GM23338 (cell line): Measurements from ENCODE around the gene TMEM132A. TPM values are rescaled to one million over a fixed set of nuclear protein-coding genes. Genes with fewer than 3 reads are reported as not detected.
A peak's percentile ranks its signal among the peaks of the same experiment; 100 is the strongest.

Experiments used
- ATAC-seq: fragments of 200-7000 bp; cut with Tn5 transposase; 3 replicates; pipeline ENCODE4 v1.9.1; 2020
- DNase-seq: peaks from one replicate; pipeline ENCODE4 v3.0.0-alpha.2; 2015; ENCODE audit warnings: low spot score
- H2AFZ ChIP-seq: fragments of 200-600 bp; sonication (generic); 2 replicates; pipeline ENCODE4 v1.8.0; 2016; ENCODE audit warnings: antibody characterized with exemption, mild to moderate bottlenecking, moderate library complexity
- H3F3A ChIP-seq: fragments of 200-600 bp; sonication (generic); replicated peaks from 2 replicates; pipeline ENCODE4 v1.8.0; 2017; ENCODE audit warnings: antibody characterized with exemption, mixed run types, low read depth
- H3K27ac ChIP-seq: fragments of 200-600 bp; sonication (generic); 2 replicates; pipeline ENCODE4 v1.6.1; 2016; ENCODE audit warnings: low read depth
- H3K27me3 ChIP-seq: fragments of 200-600 bp; sonication (generic); 2 replicates; pipeline ENCODE4 v1.8.0; 2016; ENCODE audit warnings: mild to moderate bottlenecking, mixed run types, moderate library complexity; ENCODE audit not compliant: insufficient read depth
- H3K36me3 ChIP-seq: fragments of 200-600 bp; sonication (generic); 2 replicates; pipeline ENCODE4 v1.8.0; 2016; ENCODE audit warnings: mild to moderate bottlenecking; ENCODE audit not compliant: insufficient read depth
- H3K4me1 ChIP-seq: fragments of 200-600 bp; sonication (generic); 2 replicates; pipeline ENCODE4 v1.8.0; 2016; ENCODE audit warnings: mild to moderate bottlenecking, moderate library complexity; ENCODE audit not compliant: insufficient read depth
- H3K4me2 ChIP-seq: fragments of 200-600 bp; sonication (generic); 2 replicates; pipeline ENCODE4 v1.7.1; 2017; ENCODE audit warnings: mixed run types
- H3K4me3 ChIP-seq: fragments of 200-600 bp; sonication (generic); 2 replicates; pipeline ENCODE4 v1.6.1; 2016; ENCODE audit warnings: mixed run types
- H3K79me2 ChIP-seq: fragments of 200-600 bp; sonication (generic); replicated peaks from 2 replicates; pipeline ENCODE4 v1.8.0; 2017; ENCODE audit warnings: mild to moderate bottlenecking; ENCODE audit not compliant: insufficient read depth
- H3K9me2 ChIP-seq: fragments of 200-600 bp; sonication (generic); 2 replicates; pipeline ENCODE4 v1.8.0; 2017; ENCODE audit not compliant: insufficient read depth
- H4K20me1 ChIP-seq: fragments of 200-600 bp; sonication (generic); replicated peaks from 2 replicates; pipeline ENCODE4 v1.8.0; 2017; ENCODE audit warnings: mild to moderate bottlenecking; ENCODE audit not compliant: insufficient read depth
- H3K27ac Mint-ChIP-seq: 2 replicates; pipeline ENCODE4 v1.8.0; 2020; ENCODE audit warnings: inconsistent platforms, mild to moderate bottlenecking, moderate library complexity, mixed read lengths
- H3K27me3 Mint-ChIP-seq: 3 replicates; pipeline ENCODE4 v1.8.0; 2022; ENCODE audit warnings: low read depth, mild to moderate bottlenecking, moderate library complexity, mixed read lengths, inconsistent platforms; ENCODE audit not compliant: insufficient read depth, poor library complexity
- H3K36me3 Mint-ChIP-seq: 3 replicates; pipeline ENCODE4 v1.8.0; 2021; ENCODE audit warnings: low read depth, mild to moderate bottlenecking, inconsistent platforms, moderate library complexity, mixed read lengths
- H3K4me1 Mint-ChIP-seq: 3 replicates; pipeline ENCODE4 v1.8.0; 2020; ENCODE audit warnings: mild to moderate bottlenecking, inconsistent platforms, mixed read lengths
- H3K4me3 Mint-ChIP-seq: 3 replicates; pipeline ENCODE4 v1.8.0; 2021; ENCODE audit warnings: moderate library complexity, mild to moderate bottlenecking, inconsistent platforms, mixed read lengths
- H3K9me3 Mint-ChIP-seq: 3 replicates; pipeline ENCODE4 v1.8.0; 2020; ENCODE audit warnings: moderate library complexity, mild to moderate bottlenecking, inconsistent platforms, mixed read lengths
- EZH2 ChIP-seq: fragments of 200-600 bp; sonication (generic); IDR thresholded peaks from one replicate; pipeline ENCODE4 v1.8.0; 2017; ENCODE audit warnings: antibody characterized with exemption, mild to moderate bottlenecking, low read depth; ENCODE audit not compliant: unreplicated experiment
- EZH2phosphoT487 ChIP-seq: fragments of 200-600 bp; sonication (generic); IDR thresholded peaks from one replicate; pipeline ENCODE4 v1.8.1; 2018; ENCODE audit warnings: antibody characterized with exemption; ENCODE audit not compliant: unreplicated experiment
- STAT1 ChIP-seq: IDR thresholded peaks from one replicate; pipeline ENCODE4 v1.6.1; 2016; ENCODE audit warnings: antibody characterized with exemption; ENCODE audit not compliant: unreplicated experiment
- polyA plus RNA-seq: library from polyadenylated mRNA; unstranded; fragments of >200 nt; fragmentation: Nextera tagmentation; extraction: Ambion mirVana; gene quantifications from 2 replicates; pipeline ENCODE4 v1.2.1, GENCODE V29; 2016
- total RNA-seq: library from RNA; depleted of rRNA; stranded (reverse); fragments of >200 nt; shearing (Covaris generic); gene quantifications from 2 replicates; pipeline ENCODE4 v1.2.3, GENCODE V29; 2014
- TF ChIP-seq, protein P1 (sequence below): IDR thresholded peaks from one replicate; pipeline ENCODE4 v1.6.1; 2018; ENCODE audit warnings: antibody characterized with exemption; ENCODE audit not compliant: unreplicated experiment
- TF ChIP-seq, protein P2 (sequence below): fragments of 250-450 bp; sonication (Bioruptor Pico); IDR thresholded peaks from 2 replicates; pipeline ENCODE4 v1.5.0; 2020; ENCODE audit warnings: mild to moderate bottlenecking, moderate library complexity

Gene TMEM132A
- total and polyA plus RNA-seq, 2 experiments from 2014 or later: 36.2 to 96.6 TPM

DNA sequence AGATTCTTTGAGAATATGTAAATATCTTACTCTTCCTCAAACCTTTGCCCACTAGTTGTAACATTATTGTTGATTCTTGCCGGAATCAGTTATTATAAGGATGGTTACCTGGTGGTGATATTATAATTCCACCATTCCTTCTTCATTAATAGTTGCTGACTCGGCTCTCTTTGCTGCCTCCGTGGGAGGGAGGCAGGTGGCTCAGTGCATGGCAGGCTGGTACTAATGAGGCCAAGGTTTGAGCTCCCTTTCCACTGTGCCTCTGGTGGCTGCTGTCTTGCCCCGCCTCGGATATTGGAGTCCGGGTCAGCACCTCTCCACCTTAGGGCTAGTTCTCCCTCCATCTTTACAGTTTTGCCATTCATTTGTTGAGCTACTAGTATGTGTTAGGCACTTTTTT lies 59.9 kb downstream of the TMEM132A start:
- Mint-ChIP-seq H3K9me3 (no peaks in the 10 kb centered on the region), H3K4me1 (no peaks in the 10 kb centered on the region), H3K4me3 (no peak overlapping the region), H3K27ac (no peak overlapping the region), H3K27me3 (peaks cover 5% of the 10 kb centered on the region), H3K36me3 (no peaks in the 10 kb centered on the region)
- Histone ChIP-seq H3K4me2 (no peak overlapping the region), H3K27ac (no peak overlapping the region), H3K36me3 (no peaks in the 10 kb centered on the region), H3K4me3 (no peak overlapping the region), H2AFZ (no peak overlapping the region), H4K20me1 (no peaks in the 10 kb centered on the region), H3F3A (no peaks in the 10 kb centered on the region), H3K4me1 (no peaks in the 10 kb centered on the region), H3K9me2 (no peaks in the 10 kb centered on the region), H3K79me2 (no peaks in the 10 kb centered on the region), H3K27me3 (no peaks in the 10 kb centered on the region)
- DNase-seq: no peak
- ATAC-seq: no peak
- TF ChIP-seq, protein P1, sequence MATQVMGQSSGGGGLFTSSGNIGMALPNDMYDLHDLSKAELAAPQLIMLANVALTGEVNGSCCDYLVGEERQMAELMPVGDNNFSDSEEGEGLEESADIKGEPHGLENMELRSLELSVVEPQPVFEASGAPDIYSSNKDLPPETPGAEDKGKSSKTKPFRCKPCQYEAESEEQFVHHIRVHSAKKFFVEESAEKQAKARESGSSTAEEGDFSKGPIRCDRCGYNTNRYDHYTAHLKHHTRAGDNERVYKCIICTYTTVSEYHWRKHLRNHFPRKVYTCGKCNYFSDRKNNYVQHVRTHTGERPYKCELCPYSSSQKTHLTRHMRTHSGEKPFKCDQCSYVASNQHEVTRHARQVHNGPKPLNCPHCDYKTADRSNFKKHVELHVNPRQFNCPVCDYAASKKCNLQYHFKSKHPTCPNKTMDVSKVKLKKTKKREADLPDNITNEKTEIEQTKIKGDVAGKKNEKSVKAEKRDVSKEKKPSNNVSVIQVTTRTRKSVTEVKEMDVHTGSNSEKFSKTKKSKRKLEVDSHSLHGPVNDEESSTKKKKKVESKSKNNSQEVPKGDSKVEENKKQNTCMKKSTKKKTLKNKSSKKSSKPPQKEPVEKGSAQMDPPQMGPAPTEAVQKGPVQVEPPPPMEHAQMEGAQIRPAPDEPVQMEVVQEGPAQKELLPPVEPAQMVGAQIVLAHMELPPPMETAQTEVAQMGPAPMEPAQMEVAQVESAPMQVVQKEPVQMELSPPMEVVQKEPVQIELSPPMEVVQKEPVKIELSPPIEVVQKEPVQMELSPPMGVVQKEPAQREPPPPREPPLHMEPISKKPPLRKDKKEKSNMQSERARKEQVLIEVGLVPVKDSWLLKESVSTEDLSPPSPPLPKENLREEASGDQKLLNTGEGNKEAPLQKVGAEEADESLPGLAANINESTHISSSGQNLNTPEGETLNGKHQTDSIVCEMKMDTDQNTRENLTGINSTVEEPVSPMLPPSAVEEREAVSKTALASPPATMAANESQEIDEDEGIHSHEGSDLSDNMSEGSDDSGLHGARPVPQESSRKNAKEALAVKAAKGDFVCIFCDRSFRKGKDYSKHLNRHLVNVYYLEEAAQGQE: no peak

DNA sequence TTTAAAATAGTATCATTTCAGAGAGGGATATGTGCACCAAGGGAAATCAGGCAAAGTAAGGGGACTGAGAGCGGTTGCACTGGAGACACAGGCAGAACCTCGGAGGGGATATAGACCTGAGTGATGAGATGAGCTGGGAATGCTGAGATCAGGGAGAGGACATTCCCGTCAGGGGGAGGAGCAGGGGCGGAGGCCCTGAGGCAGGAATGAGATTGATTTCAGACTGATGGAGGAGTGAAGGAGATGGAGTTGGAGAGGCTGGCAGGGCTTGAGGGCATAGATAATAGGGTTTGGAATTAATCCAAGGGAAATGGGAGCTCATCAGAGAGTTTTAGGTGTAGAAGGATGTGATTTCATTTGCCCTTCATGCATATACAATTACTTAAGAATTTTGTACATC lies 60.4 kb downstream of the TMEM132A start:
- Histone ChIP-seq H3K9me2 (no peaks in the 10 kb centered on the region), H3K36me3 (no peaks in the 10 kb centered on the region), H3K4me1 (no peaks in the 10 kb centered on the region), H4K20me1 (no peaks in the 10 kb centered on the region), H3K4me3 (no peak overlapping the region), H3F3A (no peaks in the 10 kb centered on the region), H3K79me2 (no peaks in the 10 kb centered on the region), H2AFZ (no peak overlapping the region), H3K27me3 (no peaks in the 10 kb centered on the region), H3K27ac (no peak overlapping the region), H3K4me2 (no peak overlapping the region)
- Mint-ChIP-seq H3K27me3 (peaks cover 5% of the 10 kb centered on the region), H3K4me3 (no peak overlapping the region), H3K36me3 (no peaks in the 10 kb centered on the region), H3K27ac (no peak overlapping the region), H3K4me1 (no peaks in the 10 kb centered on the region), H3K9me3 (no peaks in the 10 kb centered on the region)
- no peak for DNase-seq
- peak; percentile 35; the same call in 2 of the 3 replicates for ATAC-seq
- TF ChIP-seq, protein P2, sequence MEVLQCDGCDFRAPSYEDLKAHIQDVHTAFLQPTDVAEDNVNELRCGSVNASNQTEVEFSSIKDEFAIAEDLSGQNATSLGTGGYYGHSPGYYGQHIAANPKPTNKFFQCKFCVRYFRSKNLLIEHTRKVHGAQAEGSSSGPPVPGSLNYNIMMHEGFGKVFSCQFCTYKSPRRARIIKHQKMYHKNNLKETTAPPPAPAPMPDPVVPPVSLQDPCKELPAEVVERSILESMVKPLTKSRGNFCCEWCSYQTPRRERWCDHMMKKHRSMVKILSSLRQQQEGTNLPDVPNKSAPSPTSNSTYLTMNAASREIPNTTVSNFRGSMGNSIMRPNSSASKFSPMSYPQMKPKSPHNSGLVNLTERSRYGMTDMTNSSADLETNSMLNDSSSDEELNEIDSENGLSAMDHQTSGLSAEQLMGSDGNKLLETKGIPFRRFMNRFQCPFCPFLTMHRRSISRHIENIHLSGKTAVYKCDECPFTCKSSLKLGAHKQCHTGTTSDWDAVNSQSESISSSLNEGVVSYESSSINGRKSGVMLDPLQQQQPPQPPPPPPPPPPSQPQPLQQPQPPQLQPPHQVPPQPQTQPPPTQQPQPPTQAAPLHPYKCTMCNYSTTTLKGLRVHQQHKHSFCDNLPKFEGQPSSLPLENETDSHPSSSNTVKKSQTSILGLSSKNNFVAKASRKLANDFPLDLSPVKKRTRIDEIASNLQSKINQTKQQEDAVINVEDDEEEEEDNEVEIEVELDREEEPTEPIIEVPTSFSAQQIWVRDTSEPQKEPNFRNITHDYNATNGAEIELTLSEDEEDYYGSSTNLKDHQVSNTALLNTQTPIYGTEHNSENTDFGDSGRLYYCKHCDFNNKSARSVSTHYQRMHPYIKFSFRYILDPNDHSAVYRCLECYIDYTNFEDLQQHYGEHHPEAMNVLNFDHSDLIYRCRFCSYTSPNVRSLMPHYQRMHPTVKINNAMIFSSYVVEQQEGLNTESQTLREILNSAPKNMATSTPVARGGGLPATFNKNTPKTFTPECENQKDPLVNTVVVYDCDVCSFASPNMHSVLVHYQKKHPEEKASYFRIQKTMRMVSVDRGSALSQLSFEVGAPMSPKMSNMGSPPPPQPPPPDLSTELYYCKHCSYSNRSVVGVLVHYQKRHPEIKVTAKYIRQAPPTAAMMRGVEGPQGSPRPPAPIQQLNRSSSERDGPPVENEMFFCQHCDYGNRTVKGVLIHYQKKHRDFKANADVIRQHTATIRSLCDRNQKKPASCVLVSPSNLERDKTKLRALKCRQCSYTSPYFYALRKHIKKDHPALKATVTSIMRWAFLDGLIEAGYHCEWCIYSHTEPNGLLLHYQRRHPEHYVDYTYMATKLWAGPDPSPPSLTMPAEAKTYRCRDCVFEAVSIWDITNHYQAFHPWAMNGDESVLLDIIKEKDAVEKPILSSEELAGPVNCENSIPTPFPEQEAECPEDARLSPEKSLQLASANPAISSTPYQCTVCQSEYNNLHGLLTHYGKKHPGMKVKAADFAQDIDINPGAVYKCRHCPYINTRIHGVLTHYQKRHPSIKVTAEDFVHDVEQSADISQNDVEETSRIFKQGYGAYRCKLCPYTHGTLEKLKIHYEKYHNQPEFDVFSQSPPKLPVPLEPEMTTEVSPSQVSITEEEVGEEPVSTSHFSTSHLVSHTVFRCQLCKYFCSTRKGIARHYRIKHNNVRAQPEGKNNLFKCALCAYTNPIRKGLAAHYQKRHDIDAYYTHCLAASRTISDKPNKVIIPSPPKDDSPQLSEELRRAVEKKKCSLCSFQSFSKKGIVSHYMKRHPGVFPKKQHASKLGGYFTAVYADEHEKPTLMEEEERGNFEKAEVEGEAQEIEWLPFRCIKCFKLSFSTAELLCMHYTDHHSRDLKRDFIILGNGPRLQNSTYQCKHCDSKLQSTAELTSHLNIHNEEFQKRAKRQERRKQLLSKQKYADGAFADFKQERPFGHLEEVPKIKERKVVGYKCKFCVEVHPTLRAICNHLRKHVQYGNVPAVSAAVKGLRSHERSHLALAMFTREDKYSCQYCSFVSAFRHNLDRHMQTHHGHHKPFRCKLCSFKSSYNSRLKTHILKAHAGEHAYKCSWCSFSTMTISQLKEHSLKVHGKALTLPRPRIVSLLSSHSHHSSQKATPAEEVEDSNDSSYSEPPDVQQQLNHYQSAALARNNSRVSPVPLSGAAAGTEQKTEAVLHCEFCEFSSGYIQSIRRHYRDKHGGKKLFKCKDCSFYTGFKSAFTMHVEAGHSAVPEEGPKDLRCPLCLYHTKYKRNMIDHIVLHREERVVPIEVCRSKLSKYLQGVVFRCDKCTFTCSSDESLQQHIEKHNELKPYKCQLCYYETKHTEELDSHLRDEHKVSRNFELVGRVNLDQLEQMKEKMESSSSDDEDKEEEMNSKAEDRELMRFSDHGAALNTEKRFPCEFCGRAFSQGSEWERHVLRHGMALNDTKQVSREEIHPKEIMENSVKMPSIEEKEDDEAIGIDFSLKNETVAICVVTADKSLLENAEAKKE (CRISPR knock-in tag): no peak
- TF ChIP-seq EZH2phosphoT487: no peak
- TF ChIP-seq STAT1: no peak
- no peak for TF ChIP-seq EZH2
